RWPE2 (cell line): ENCODE data around the gene HYAL1.

Experiments used
- ATAC-seq: fragments of 200-7000 bp; cut with Tn5 transposase; 3 replicates; pipeline ENCODE4 v1.9.1; 2021; ENCODE audit warnings: low read depth
- DNase-seq: peaks from one replicate; pipeline ENCODE4 v3.0.0-alpha.2; 2020; ENCODE audit warnings: low spot score
- H3K27ac ChIP-seq: fragments of 450-650 bp; 2 replicates; pipeline ENCODE4 v1.5.1; 2017; ENCODE audit warnings: mild to moderate bottlenecking; ENCODE audit not compliant: poor library complexity, severe bottlenecking
- H3K27me3 ChIP-seq: fragments of 250-450 bp; sonication (Bioruptor Pico); 2 replicates; pipeline ENCODE4 v1.5.1; 2021; ENCODE audit warnings: mild to moderate bottlenecking, moderate library complexity; ENCODE audit not compliant: insufficient read depth, poor library complexity, severe bottlenecking
- H3K36me3 ChIP-seq: fragments of 250-450 bp; sonication (Bioruptor Pico); 2 replicates; pipeline ENCODE4 v1.5.1; 2020; ENCODE audit warnings: low read depth, mild to moderate bottlenecking, moderate library complexity
- H3K4me1 ChIP-seq: fragments of 250-450 bp; sonication (Bioruptor Pico); 2 replicates; pipeline ENCODE4 v1.5.1; 2021; ENCODE audit warnings: mild to moderate bottlenecking, moderate library complexity; ENCODE audit not compliant: insufficient read depth, poor library complexity, severe bottlenecking
- H3K4me3 ChIP-seq: fragments of 250-450 bp; sonication (Bioruptor Pico); 2 replicates; pipeline ENCODE4 v1.5.1; 2021; ENCODE audit warnings: mild to moderate bottlenecking, moderate library complexity; ENCODE audit not compliant: severe bottlenecking
- H3K9me3 ChIP-seq: fragments of 250-450 bp; sonication (Bioruptor Pico); 2 replicates; pipeline ENCODE4 v1.5.1; 2021; ENCODE audit warnings: mild to moderate bottlenecking, moderate library complexity; ENCODE audit not compliant: severe bottlenecking
- CTCF ChIP-seq: fragments of 450-650 bp; IDR thresholded peaks from one replicate; pipeline ENCODE4 v1.5.1; 2017; ENCODE audit warnings: mild to moderate bottlenecking, moderate library complexity; ENCODE audit not compliant: poor library complexity, severe bottlenecking

Gene HYAL1

GRCh38 chr3:50254577-50255250 lies 48.7 kb downstream of the HYAL1 start:
- no peaks in the 10 kb centered on the region for H3K27me3 ChIP-seq
- H3K36me3 ChIP-seq = peaks cover 81% of the 10 kb centered on the region
- no peak for TF ChIP-seq CTCF
- peaks cover 36% of the 10 kb centered on the region for H3K4me1 ChIP-seq
- peak overlapping the region; percentile 93 for H3K27ac ChIP-seq
- DNase-seq (no peak), ATAC-seq (peak; percentile 21)
- no peak overlapping the region for H3K4me3 ChIP-seq
- H3K9me3 ChIP-seq = no peaks in the 10 kb centered on the region

- H3K36me3 ChIP-seq = peaks cover 65% of the 10 kb centered on the region
- no peaks in the 10 kb centered on the region for H3K27me3 ChIP-seq
- TF ChIP-seq CTCF = no peak
- peaks cover 59% of the 10 kb centered on the region for H3K4me1 ChIP-seq
- ATAC-seq (peak; percentile 70), DNase-seq (peak; percentile 91)
- no peaks in the 10 kb centered on the region for H3K9me3 ChIP-seq
- peak overlapping the region; percentile 93 for H3K27ac ChIP-seq
- H3K4me3 ChIP-seq = no peak overlapping the region
Observed at GRCh38 chr3:50251220-50251619, 52.2 kb downstream of the HYAL1 start.

- no peak for TF ChIP-seq CTCF
- no peak overlapping the region for H3K4me3 ChIP-seq
- no peaks in the 10 kb centered on the region for H3K9me3 ChIP-seq
- H3K4me1 ChIP-seq = peaks cover 63% of the 10 kb centered on the region
- no peak for DNase-seq
- H3K27me3 ChIP-seq = no peaks in the 10 kb centered on the region
- H3K27ac ChIP-seq = peak overlapping the region; percentile 93
- peaks cover 63% of the 10 kb centered on the region for H3K36me3 ChIP-seq
- ATAC-seq = no peak
Observed at GRCh38 chr3:50250514-50250913, 52.9 kb downstream of the HYAL1 start.
